ENCODE results near the gene NMT2.
"Not testable (repeated sequence)": the region's sequence is repeated elsewhere in the genome, so short reads cannot be mapped to it uniquely, and the experiment has no call there.

NMT2 gene

DNA sequence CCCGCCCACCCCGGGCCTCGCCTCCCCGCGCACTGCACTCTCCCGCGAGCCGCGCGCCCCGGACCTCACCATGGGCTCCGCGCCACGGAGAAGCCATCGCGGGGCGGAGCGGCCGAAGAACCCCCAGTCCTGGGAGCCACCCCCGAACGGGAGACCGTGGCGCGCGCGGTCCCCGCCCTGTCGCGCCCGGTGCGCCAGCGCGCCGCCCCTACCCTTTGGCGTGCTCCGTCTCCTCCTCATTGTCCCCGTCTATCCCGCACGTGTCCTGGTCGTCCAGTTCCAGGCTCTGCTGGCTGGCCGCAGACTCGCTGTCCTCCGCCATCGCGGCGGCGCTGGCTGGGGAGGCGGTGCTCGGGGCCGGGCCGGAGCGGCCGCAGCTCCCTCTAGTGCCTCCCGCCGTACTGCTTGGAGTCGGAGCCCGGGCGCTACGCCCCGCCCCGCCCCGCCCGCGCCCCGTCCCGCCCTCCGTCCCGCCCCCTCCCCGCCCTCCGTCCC is at the start of gene NMT2:
Gene NMT2, minus strand, starts transcription at position 403 of the 495 bp plus-strand sequence. Its CDS starts 81 bp downstream, at position 322.
- DNase-seq: no peak

DNA sequence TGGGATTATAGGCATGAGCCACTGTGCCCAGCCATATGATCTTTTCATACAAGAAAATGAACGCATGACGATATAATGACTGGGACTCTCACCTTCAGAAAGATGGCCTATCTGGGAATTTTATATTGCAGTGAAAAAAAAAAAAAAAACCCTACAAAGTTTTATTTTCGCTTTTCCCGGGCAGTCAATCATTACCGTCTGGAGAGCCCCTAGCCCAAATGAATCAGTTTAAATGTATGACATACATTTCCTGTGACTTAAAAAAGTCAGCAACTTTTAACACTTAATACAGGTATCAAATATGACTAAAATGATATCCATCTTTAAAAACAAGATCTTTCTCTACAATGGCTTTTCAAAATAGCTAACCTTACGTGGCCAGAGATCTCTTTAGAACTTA is 48.2 kb upstream of the NMT2 start:
- no peak for DNase-seq

DNA sequence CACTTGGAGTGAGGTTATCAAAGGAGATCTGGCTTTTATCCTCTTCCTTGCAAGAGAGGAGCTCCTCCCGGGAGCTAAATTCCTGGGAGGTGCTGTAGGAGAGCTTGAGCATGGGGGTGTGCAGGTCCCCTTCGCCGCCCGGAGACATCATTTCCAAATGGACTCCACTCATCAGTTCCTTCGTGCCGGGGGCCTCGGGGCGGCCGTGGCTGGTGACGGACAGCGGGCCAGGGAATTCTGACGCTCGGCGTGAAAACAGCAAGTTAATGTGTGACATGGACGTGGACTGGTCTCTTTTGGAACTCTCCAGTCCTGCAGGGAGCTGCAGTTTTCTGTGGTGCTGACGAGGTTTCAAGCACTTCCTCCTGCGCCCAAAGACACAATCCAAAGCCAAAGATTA is 45.7 kb upstream of the NMT2 start:
- no peak for DNase-seq

DNA sequence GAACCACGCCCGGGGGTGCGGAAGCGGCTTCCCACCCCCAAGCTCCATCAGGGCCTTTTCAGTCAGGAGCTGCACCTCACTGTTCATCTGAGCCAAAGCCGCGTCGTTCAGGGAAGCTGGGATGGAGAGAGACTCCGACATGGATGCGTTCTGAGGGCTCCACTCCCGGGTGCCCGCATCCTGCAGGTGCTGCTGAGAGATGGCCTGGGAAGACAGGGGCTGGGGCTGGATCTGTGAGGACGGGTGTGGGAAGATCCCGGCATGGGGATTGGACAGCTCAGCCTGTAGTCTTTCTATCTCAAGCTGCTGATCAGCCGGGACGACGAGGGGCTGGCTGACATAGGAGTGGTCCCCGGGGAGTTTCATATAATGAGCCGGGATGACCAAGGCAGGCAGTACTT is 45.0 kb upstream of the NMT2 start:
- DNase-seq: no peak

DNA sequence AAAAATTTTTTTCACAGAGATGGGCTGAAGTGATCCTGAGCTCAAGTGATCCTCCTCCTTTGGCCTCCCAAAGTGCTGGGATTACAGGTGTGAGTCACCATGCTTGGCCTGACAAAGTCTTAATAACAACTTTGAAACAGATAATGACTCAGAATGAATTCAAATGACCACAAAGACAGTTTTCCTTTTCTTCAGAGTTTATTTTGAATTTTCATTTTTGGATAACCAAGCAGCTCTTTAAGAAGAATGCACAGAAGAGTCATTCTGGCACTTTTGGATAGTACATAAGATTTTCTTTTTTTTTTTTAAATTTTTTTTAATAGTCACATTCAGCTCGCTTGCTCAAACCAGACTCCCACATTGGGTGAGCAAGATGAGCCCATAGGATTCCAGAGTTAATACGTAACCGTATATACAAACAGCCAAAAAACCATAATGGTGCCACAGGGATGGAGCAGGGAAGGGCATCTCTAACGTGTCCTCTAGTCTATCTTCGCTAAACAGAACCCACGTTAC is 43.0 kb upstream of the NMT2 start:
- no peak for DNase-seq

DNA sequence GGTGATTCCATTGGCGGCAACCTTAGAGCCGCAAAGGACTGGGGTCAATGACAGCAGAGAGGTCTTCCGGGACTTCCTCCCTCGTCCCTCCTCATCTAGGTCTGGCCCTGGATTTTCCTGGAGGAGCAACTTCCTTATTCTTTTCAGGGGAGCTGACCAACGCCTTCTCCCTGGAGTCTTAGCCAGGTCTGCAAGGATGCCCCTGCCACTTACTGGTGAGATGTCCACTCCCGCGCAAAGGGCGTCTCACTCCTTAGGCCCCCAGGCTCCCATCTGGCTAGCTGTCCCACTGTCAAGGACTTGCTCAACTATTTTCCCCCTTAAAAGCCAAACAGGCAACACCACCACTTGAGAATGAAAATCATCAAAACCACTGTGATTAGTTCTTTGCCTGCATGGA is 42.0 kb upstream of the NMT2 start:
- no peak for DNase-seq

DNA sequence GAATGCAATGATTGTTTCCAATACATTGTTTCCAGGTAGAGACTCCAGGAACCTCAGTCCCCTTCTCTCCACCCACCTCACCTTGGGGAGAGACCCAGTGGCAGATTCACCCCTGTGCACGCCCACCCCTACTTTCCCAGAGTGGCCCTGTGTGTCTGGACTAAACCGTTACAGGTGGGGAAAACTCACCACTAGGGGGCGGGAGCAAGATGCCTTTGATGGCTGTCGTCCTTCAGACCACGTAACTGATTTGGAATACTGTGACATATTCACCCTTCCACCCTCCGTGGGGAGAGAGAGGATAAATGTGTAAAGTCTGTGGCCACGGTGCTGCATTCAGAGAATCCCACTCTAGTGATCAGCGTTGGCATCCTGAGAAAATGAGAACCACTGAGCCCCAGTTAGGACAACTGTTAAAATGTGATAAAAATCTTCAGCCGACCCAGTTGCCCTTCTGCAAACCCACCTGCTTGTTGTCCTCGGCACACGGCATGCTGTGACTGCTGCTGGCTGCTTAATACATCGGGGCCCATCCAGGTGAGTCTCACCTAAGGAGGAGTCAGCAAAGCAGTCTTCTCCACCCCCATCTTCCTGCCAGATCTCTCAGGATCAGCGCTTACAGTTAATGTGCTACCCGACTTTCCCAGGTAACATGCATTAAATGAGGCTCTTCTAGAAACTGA is 41.5 kb upstream of the NMT2 start:
- peak; percentile 21 to 82 (median 68) for DNase-seq

DNA sequence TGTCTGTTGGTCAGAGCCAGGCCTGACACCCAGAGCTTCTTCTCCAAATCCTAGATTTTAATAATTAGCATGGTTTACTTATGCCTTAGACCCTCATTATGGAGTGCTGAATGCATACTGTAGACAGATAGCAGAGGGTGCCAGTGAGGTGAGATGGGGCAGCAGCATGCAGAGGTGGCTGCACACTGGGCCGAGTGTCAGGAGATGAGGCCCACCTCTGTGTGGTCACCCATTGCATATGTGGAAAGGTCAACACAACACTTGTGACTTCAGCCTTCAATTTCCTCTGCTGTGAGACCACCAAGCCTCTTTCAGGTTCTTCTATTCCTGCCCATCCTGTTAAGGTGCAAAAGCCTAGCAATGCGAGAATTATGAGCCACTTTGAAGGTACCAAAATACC is 39.7 kb upstream of the NMT2 start:
- DNase-seq: no peak

DNA sequence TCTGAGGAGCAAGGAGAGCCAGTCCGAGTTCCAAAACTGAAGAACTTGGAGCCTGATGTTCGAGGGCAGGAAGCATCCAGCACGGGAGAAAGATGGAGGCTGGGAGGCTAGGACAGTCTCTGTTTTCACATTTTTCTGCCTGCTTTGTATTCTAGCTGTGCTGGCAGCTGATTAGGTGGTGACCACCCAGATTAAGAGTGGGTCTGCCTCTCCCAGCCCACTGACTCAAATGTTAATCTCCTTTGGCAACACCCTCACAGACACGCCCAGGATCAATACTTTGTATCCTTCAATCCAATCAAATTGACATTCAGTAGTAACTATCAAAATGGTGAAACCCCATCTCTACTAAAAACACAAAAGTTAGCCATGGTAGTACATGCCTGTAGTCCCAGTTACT is 38.9 kb upstream of the NMT2 start:
- DNase-seq: not testable (repeated sequence)

DNA sequence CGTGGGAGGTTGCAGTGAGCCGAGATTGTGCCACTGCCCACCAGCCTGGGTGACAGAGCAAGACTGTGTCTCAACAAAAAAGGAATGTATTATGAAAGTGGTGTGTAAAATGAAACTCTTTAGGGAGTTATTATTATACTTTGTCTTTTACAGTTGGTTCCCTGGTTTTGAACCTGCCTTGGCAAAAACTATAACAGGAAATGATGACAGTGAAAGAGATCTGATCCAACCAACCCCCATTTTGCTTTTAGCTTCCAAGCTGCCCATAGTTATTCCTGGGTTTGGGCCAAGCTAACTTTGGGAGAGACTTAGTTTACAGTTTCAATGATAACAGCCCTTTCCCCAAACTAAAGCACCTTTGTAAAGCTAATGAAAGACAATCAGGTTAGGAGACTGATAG is 34.1 kb upstream of the NMT2 start:
- DNase-seq: no peak

DNA sequence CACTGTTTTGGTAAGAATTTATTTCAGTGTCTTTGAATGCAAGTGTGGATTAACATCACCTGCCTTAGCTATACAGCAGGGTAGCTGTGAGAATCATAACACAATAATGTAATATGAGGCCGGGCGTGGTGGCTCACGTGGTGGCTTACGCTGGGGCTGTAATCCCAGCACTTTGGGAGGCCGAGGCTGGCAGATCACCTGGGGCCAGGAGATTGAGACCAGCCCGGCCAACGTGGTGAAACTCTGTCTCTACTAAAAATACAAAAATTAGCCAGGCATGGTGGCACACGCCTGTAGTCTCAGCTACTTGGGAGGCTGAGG is 33.8 kb upstream of the NMT2 start:
- not testable (repeated sequence) for DNase-seq

DNA sequence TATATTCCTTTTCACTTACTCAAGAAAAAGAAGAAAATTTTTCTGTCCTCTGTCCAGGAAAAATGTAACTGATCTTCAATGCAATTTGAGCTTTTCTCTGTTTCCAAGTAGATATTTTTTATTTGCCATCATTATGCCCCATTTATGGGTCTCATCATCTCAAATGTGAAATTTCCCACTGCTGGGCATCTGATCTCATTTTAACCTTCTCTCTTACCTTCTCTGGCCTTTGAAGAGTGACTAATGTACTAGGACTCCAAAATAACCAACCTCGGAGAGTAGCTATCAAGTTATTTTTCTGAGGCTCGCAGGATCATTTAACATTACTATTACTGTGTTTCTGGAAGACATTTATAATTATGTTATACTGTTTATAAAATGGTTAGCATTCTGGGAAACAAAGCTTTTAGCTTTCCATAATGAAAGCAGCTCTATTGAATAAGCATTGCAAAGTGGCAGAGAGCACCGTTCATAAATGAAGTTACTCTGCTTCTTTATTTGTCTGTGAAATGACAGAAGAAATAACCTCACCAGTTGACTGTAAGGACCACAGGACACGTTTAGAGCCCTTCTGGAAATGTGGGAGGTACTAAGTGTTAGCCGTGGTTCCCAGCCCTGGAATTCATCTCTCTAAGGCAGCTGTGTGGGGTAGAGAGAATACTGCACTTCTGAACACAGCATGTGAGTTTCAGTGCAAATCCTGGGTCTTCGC is 33.3 kb upstream of the NMT2 start:
- DNase-seq: no peak

DNA sequence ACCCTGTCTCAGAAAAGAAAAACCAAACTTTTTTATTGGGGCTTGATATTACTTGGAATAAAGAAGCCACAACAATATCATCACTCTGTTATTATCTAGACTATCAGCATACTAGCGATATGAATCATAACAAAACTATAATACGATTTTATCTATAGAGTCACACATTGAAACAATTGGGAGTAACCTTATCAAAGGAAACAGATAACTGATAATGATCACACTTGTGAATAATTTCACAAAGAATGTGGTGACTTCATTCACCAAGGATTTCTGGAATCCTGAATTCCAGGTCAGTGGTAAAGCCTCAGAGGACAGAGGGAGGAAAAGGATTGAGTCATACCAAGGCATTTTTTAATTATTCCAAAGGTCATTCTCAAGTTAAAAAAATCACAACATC is 32.1 kb upstream of the NMT2 start:
- no peak for DNase-seq

DNA sequence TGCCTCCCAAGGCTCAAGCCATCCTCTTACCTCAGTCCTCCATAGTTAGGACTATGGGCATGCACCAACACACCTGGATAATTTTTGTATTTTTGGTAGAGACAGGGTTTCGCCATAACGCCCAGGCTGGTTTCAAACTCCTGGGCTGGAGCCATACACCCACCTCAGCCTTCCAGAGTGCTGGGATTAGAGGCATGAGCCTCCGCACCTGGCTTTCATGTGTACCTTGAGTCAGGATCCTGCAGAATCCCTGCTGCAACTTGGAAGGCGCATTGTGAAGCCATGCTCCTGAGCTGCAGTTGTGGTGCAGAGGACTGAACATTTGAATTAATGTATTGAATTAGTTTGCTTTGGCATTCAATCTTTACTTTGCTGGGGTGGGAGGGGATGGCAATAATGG is 29.4 kb upstream of the NMT2 start:
- no peak for DNase-seq

DNA sequence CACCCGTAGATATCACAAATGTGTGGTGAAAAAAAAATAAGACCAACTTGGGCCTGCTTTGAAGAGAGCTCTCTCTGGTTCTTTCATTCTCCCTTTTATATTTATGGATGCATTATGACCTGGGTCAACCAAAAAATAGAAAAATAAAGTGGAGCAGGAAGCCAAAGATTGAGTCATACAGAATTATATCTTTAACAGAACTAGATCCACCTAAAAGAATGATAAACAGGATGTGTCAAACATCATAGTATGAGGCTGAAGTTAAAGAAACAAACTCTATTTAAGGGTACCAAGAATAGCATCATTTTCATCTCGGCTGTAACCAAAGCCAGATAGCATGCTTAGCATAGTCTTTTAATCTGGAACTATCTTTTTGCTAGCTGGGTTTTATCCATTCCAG is 28.8 kb upstream of the NMT2 start:
- DNase-seq: peak in 1 of 6 experiments; percentile 2

DNA sequence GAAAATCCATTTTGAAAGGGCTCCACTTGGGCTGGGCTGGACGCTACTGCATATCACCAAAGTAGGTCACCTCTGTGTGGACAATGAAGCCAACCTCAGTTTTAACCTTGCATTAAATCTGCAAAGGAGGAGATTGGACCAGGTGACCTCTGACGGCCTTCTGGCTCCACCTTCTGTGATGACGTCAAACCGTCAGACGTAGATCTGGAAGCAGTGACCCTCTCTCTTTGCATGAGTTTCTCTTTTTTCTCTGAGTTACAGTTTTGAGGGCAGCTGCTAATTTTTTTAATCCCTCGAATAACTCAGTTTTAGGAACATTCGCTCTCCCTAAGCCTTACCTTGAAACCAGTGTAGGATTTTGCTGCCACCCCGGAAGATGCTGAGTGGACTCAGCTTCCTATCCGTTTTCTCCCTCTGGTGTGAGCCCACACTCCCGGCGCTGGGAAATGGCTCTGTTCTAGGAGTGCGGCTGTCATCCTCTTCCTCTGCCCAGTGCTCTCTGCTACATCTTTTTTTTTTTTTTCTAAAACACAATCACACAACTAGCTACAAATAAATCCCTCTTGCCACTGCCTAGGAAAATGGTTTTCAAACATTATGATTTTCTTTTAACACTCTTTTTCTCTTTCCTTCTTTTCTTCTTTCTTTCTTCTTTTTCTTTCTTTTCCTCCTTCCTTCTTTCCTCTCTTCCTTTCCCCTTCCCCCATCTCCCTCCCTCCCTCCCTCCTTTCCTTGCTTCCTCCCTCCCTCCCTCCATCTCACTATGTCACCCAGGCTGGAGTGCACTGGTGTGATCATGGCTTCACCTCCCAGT is 27.7 kb upstream of the NMT2 start:
- no peak for DNase-seq

DNA sequence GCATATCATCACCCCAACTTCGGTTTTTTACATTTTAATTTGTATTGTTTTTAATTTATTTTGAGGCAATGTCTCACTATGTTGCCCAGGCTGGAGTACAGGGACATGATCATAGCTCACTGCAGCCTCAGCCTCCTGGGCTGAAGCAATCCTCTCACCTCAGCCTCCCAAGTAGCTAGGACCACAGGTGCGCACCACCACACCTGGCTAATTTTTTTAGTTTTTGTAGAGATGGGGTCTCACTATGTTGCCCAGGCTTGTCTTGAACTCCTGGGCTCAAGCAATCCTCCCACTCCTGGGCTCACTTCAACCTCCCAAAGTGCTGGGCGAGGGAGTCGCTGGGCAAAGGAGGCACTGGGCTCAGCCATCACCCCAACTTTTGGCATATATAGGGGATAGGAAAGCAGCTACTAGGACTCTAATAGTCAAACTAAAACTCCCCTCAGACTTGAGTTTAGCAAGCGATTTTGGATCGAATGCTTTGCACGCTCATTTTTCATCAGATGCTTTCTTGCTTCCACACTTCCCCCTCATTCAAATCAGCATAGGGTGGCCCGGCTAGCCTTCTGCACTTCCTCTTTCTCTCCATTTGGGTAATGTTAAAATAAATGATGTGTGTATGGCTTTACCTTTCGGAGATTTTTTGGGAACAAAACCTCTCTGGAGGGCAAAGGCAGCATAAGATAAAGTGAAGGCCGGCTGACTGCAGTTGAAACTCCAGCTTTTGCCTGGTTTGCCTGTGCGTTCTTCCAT is 20.8 kb upstream of the NMT2 start:
- no peak for DNase-seq

DNA sequence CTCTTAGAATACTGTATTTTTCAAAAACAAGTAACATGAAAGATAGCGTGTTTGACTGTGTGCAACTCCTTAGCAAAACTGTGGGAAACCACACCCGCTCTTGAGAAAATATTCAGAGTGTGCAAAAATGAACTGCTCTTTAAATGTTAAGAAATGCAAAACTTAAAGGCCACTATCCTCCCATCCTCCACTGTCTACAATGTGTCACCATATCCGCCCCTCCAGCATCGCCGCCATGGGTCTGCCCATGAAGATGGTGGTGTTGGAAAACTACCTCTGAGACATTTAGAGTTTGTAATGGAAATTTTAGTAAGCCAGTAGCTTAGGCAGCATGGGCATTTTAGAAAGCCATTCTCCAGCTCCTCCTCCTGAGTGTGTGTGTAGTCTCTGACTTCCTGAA is 20.1 kb upstream of the NMT2 start:
- peak in 5 of 6 experiments; percentile 7 to 26 (median 15) for DNase-seq

DNA sequence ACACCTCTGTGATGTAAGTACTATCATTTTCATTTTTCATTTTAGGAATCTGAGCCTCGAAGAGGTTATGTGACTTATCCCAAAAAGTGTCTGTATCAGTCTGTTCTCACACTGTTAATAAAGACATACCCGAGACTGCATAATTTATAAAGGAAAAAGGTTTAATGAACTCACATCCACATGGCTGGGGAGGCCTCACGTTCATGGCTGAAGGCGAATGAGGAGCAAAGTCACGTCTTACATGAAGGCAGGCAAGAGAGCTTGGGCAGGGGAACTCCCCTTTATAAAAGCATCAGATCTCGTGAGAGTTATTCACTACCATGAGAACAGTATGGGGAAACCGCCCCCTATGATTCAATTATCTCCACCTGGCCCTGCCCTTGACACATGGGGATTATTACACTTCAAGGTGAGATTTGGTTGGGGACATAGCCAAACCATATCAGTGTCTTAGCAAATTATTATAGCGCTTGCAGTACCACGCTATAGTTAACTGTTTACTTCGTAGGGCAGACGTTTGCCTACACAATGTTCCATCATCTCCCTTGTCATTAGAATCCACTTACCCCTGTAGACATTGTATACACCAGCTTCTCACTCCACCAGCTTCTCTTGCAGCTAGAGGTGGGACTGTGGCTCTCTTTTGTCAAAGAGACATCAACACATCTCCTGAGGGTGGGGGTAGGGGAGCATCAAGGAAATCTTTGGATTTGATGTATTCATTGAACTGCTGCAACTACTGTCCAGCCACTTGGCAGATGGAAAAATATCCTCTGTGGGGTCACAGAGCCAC is 15.4 kb upstream of the NMT2 start:
- no peak for DNase-seq

DNA sequence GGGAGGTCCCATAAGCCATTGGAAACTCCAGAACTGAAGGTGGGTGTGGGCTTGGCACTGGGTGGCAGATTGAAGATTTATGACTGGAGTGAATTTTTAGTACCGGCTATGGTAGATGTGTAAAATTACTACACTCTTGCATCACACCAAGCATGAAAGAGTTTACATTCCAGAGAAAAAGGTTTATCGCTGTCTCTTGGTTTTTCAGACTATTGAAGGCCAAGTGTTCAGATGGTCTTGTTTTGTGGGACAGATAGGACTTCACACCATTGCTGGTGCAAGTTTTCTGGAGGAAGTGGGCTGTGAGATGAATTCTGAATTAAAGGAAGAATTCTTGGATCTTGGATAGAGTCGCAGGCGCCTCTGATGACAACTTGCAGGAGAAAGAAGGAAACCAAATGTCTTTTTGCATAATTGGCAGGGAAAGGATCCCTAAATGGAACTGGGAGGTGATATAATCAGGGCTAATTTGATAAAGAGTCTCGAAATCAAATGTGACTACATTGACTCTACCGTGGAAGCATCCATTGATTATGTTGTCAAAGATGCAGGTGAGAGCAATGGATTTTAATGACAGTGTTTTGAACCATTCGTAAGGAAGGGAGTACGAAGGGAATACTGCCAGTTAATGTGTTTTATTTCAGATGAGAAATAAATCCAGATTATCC is 14.2 kb upstream of the NMT2 start:
- no peak for DNase-seq

DNA sequence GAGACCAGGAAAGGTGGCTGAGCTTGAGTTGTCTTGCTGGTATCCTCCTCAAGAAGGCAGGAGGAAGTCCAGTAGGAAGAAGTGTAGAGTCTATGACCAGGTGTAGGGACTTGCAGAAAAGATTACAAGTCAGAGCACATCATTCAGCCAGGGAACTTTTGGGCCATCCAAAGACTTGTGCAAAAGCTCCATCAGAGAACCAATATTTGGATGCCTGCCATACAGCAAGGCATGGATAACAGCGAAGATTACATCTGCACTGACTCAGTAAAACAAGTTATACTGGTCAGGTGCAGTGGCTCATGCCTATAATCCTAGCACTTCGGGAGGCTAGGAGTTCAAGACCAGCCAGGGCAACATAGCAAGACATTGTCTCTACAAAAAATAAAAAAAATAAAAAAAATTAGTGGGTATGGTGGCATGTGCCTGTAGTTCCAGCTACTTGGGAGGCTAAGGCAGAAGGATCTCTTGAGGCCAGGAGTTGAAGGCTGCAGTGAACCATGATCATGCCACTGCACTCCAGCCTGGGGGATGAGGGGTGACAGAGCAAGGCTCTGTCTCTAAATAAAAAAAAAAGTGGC is 13.2 kb upstream of the NMT2 start:
- no peak for DNase-seq

Data from stimulated activated naive CD4-positive, alpha-beta T cell (primary cell).